ENCODE measurements around the gene NLN.

Gene NLN

GRCh38 chr5:65876970-65877369, 155.0 kb downstream of the NLN start:
- TF ChIP-seq GATA3 (IDR thresholded peaks at IDR 0.05; ENCODE audit: low read depth, low read length) (no peak), GATA2 (IDR thresholded peaks at IDR 0.05; ENCODE audit: low read depth, low read length) (no peak)
